H1 (cell line): ENCODE data around the gene WASHC4. TPM values are rescaled to one million over a fixed set of nuclear protein-coding genes. Genes with fewer than 3 reads are reported as not detected.

Experiments used
- CTCF ChIA-PET: fragments of 300-600 bp; sonication (Branson Sonifier 250); formaldehyde crosslinking; loops from one replicate; lab custom pipeline; 2021; ENCODE audit not compliant: partially characterized antibody; lab: Charles Lee
- POLR2A ChIA-PET: fragments of 300-600 bp; sonication (Branson Sonifier 250); formaldehyde crosslinking; loops from one replicate; lab custom pipeline; 2021; ENCODE audit warnings: inconsistent platforms; ENCODE audit not compliant: partially characterized antibody; lab: Charles Lee
- DNase-seq, 2 experiments: peaks; one replicate each; pipeline versions ENCODE4 v3.0.0 to v3.0.0-alpha.2; 2010 to 2022; ENCODE audit warnings: low spot score in 2 of 2, low read depth in 1 of 2, mixed read lengths in 1 of 2
- FAIRE-seq: peaks from 2 replicates; lab custom pipeline; 2011; peaks lifted over from hg19 to GRCh38; lab: Jason Lieb, UNC
- H2AFZ ChIP-seq: 2 replicates; pipeline ENCODE4 v1.8.1; 2012; ENCODE audit warnings: low read length, inconsistent platforms
- H2AK5ac ChIP-seq: 2 replicates; pipeline ENCODE4 v1.6.1; 2013; ENCODE audit warnings: low read depth, low read length
- H2BK120ac ChIP-seq: replicated peaks from 2 replicates; pipeline ENCODE3; 2013; ENCODE audit warnings: low read depth, low read length, inconsistent platforms
- H2BK12ac ChIP-seq: 2 replicates; pipeline ENCODE4 v1.6.1; 2013; ENCODE audit warnings: low read depth, low read length
- H2BK15ac ChIP-seq: 2 replicates; pipeline ENCODE4 v1.6.1; 2013; ENCODE audit warnings: low read length
- H2BK20ac ChIP-seq: 2 replicates; pipeline ENCODE4 v1.6.1; 2013; ENCODE audit warnings: low read length
- H2BK5ac ChIP-seq: 2 replicates; pipeline ENCODE4 v1.6.1; 2013; ENCODE audit warnings: low read depth, low read length
- H3K14ac ChIP-seq: 2 replicates; pipeline ENCODE4 v1.6.1; 2013; ENCODE audit warnings: inconsistent platforms; ENCODE audit not compliant: insufficient read length
- H3K18ac ChIP-seq: 2 replicates; pipeline ENCODE4 v1.6.1; 2013; ENCODE audit warnings: low read length; ENCODE audit errors: extremely low read depth
- H3K23ac ChIP-seq: 2 replicates; pipeline ENCODE4 v1.6.1; 2013; ENCODE audit warnings: inconsistent platforms; ENCODE audit not compliant: insufficient read length
- H3K23me2 ChIP-seq: 2 replicates; pipeline ENCODE4 v1.6.1; 2013; ENCODE audit warnings: low read depth, low read length
- H3K27ac ChIP-seq: 2 replicates; pipeline ENCODE4 v1.6.1; 2011; ENCODE audit warnings: low read depth, low read length, inconsistent platforms
- H3K27me3 ChIP-seq, 4 experiments: replicated peaks in 1 of 4; 1 replicate in 1 of 4; 2 replicates in 3 of 4; pipeline versions ENCODE4 v1.6.1 to v1.8.1; 2011 to 2013; ENCODE audit warnings: low read length in 3 of 4, mild to moderate bottlenecking in 3 of 4, inconsistent platforms in 2 of 4, mixed read lengths in 2 of 4, moderate library complexity in 1 of 4; ENCODE audit not compliant: control insufficient read depth in 3 of 4, insufficient read depth in 3 of 4; ENCODE audit errors: extremely low read depth in 1 of 4
- H3K36me3 ChIP-seq, 4 experiments: 2 replicates each; pipeline versions ENCODE4 v1.6.1 to v1.8.1; 2011 to 2013; ENCODE audit warnings: mild to moderate bottlenecking in 4 of 4, low read length in 3 of 4, moderate library complexity in 2 of 4, control low read depth in 1 of 4, inconsistent platforms in 1 of 4; ENCODE audit not compliant: insufficient read depth in 4 of 4, control insufficient read depth in 2 of 4
- H3K4ac ChIP-seq: replicated peaks from 2 replicates; pipeline ENCODE3; 2013; ENCODE audit warnings: low read length, low read depth, mixed read lengths, inconsistent platforms; ENCODE audit not compliant: insufficient read length
- H3K4me1 ChIP-seq, 4 experiments: replicated peaks in 1 of 4; 1 replicate in 1 of 4; 2 replicates in 3 of 4; pipeline versions ENCODE4 v1.6.1 to v1.8.1; 2011 to 2013; ENCODE audit warnings: low read length in 3 of 4, inconsistent platforms in 2 of 4, mixed read lengths in 1 of 4; ENCODE audit not compliant: insufficient read depth in 4 of 4, control insufficient read depth in 3 of 4
- H3K4me2 ChIP-seq, 2 experiments: 2 replicates each; pipeline versions ENCODE4 v1.6.1 to v1.8.1; 2011 to 2013; ENCODE audit warnings: low read depth in 2 of 2, low read length in 2 of 2, control low read depth in 1 of 2, inconsistent platforms in 1 of 2, mild to moderate bottlenecking in 1 of 2; ENCODE audit not compliant: insufficient read depth in 1 of 2
- H3K4me3 ChIP-seq, 4 experiments: fragments of 200-600, 300-600 bp in 1 of 4; sonication (generic), shearing (Covaris generic), sonication (Bioruptor Twin) in 1 of 4; 2 replicates each; pipeline versions ENCODE4 v1.5.1 to v1.8.1; 2011 to 2016; ENCODE audit warnings: low read length in 4 of 4, low read depth in 3 of 4, control low read depth in 2 of 4, inconsistent platforms in 2 of 4, mild to moderate bottlenecking in 2 of 4, mixed read lengths in 1 of 4, moderate library complexity in 1 of 4; ENCODE audit not compliant: insufficient read depth in 2 of 4; ENCODE audit errors: extremely low read depth in 1 of 4
- H3K56ac ChIP-seq: replicated peaks from 2 replicates; pipeline ENCODE3; 2013; ENCODE audit warnings: low read depth, mild to moderate bottlenecking, mixed read lengths, low read length, inconsistent platforms; ENCODE audit not compliant: insufficient read length
- H3K79me1 ChIP-seq: 2 replicates; pipeline ENCODE4 v1.6.1; 2013; ENCODE audit warnings: low read depth, low read length, control low read depth
- H3K79me2 ChIP-seq, 2 experiments: 2 replicates each; pipeline versions ENCODE4 v1.6.1 to v1.8.1; 2012 to 2013; ENCODE audit warnings: low read length in 2 of 2, mild to moderate bottlenecking in 2 of 2, inconsistent platforms in 1 of 2; ENCODE audit not compliant: insufficient read depth in 2 of 2, control insufficient read depth in 1 of 2
- H3K9ac ChIP-seq, 4 experiments: replicated peaks in 1 of 4; 1 replicate in 1 of 4; 2 replicates in 3 of 4; pipeline versions ENCODE4 v1.6.1 to v1.8.1; 2011 to 2013; ENCODE audit warnings: low read depth in 3 of 4, low read length in 3 of 4, control low read depth in 2 of 4, mild to moderate bottlenecking in 2 of 4, moderate library complexity in 2 of 4, inconsistent platforms in 1 of 4; ENCODE audit errors: extremely low read depth in 1 of 4
- H3K9me3 ChIP-seq, 2 experiments: 2 replicates each; pipeline versions ENCODE4 v1.6.1 to v1.8.1; 2012 to 2013; ENCODE audit warnings: mild to moderate bottlenecking in 2 of 2, moderate library complexity in 2 of 2, control low read depth in 1 of 2, inconsistent platforms in 1 of 2, low read depth in 1 of 2, low read length in 1 of 2, mixed read lengths in 1 of 2; ENCODE audit not compliant: insufficient read depth in 2 of 2
- H4K20me1 ChIP-seq, 2 experiments: replicated peaks in 1 of 2; 2 replicates each; pipeline versions ENCODE3 to v1.8.1; 2011 to 2013; ENCODE audit warnings: inconsistent platforms in 2 of 2, low read length in 2 of 2, mild to moderate bottlenecking in 1 of 2; ENCODE audit not compliant: insufficient read depth in 2 of 2, control insufficient read depth in 1 of 2
- H4K5ac ChIP-seq: 2 replicates; pipeline ENCODE4 v1.6.1; 2013; ENCODE audit warnings: low read length, low read depth, mixed read lengths, inconsistent platforms; ENCODE audit not compliant: insufficient read length
- H4K8ac ChIP-seq: 2 replicates; pipeline ENCODE4 v1.8.0; 2013; ENCODE audit warnings: mild to moderate bottlenecking, moderate library complexity, low read length, inconsistent platforms; ENCODE audit not compliant: insufficient read depth; ENCODE audit errors: extremely low read depth
- H4K91ac ChIP-seq: replicated peaks from 2 replicates; pipeline ENCODE3; 2013; ENCODE audit warnings: low read length, mixed read lengths, inconsistent platforms; ENCODE audit not compliant: insufficient read length
- JUND ChIP-seq: IDR thresholded peaks from 2 replicates; pipeline ENCODE4 v1.6.1; 2011; ENCODE audit warnings: mild to moderate bottlenecking, improper control_type of control experiment, low read length
- SIRT6 ChIP-seq: IDR thresholded peaks from one replicate; pipeline ENCODE4 v1.7.1; 2012; ENCODE audit warnings: low read length, inconsistent platforms
- WGBS, 2 experiments: shearing (Covaris generic) in 1 of 2; methylation state at CpG; one replicate each; pipeline versions ENCODE4 v1.1.6 to v1.1.7; 2013 to 2015; ENCODE audit warnings: low lambda C conversion rate in 2 of 2, mixed read lengths in 2 of 2, inconsistent platforms in 1 of 2, low coverage in 1 of 2, missing lambda C conversion rate in 1 of 2; ENCODE audit not compliant: insufficient replicate concordance in 2 of 2, insufficient coverage in 1 of 2, insufficient read length in 1 of 2; ENCODE audit errors: extremely low coverage in 1 of 2, missing lambda C conversion rate in 1 of 2; 5-methylcytosine and 5-hydroxymethylcytosine counted together
- polyA plus RNA-seq, 7 experiments: library from polyadenylated mRNA; depleted of rRNA in 3 of 7; stranded (reverse) in 5 of 7; unstranded in 2 of 7; fragments of >200 nt in 5 of 7; fragments of 200-250 nt in 2 of 7; gene quantifications; 1 replicate in 5 of 7; 2 replicates in 1 of 7; 4 replicates in 1 of 7; pipeline versions ENCODE4 v1.2.1 to v1.2.3, GENCODE V29; 2011 to 2013; ENCODE audit warnings: missing spikeins in 2 of 7, mixed read lengths in 2 of 7
- total RNA-seq: library from RNA; stranded (reverse); fragmentation: NEBNext Ultra II Directional; extraction: Animal tissue kit (Norgen Biotek cat#: 25700); gene quantifications from 2 replicates; pipeline ENCODE4 v1.2.1, GENCODE V29; 2021

Gene WASHC4
- total and polyA plus RNA-seq, 2 of the 8 experiments (the other 6 are each of a cell fraction or from before 2014, with no cell fraction given) = 13.0 to 38.5 TPM

- CTCF ChIA-PET = no interaction called here
- Histone ChIP-seq H3K4me1 (no peaks in the 10 kb centered on the region), H4K8ac (no peak overlapping the region), H3K79me2 (peaks cover 0 to 23% of the 10 kb centered on the region in 2 experiments; a peak in 2 of 4 replicates), H3K9ac (no peak overlapping the region), H3K27me3 (no peaks in the 10 kb centered on the region), H3K18ac (no peak overlapping the region), H3K56ac (no peak overlapping the region), H3K36me3 (peaks cover 5 to 90% (median 39%) of the 10 kb centered on the region in 4 experiments; a peak in 6 of 8 replicates), H3K14ac (no peak overlapping the region), H3K23me2 (no peaks in the 10 kb centered on the region), H2BK5ac (no peak overlapping the region), H4K91ac (no peak overlapping the region), H3K79me1 (no peaks in the 10 kb centered on the region), H3K27ac (no peak overlapping the region), H3K23ac (no peak overlapping the region), H2BK15ac (no peak overlapping the region), H3K4me3 (no peak overlapping the region), H3K4ac (no peak overlapping the region), H2AK5ac (no peak overlapping the region), H3K9me3 (no peaks in the 10 kb centered on the region), H2BK12ac (no peak overlapping the region), H2AFZ (no peak overlapping the region), H2BK120ac (no peak overlapping the region), H2BK20ac (no peak overlapping the region), H3K4me2 (no peak overlapping the region), H4K20me1 (peaks cover 0 to 2% of the 10 kb centered on the region in 2 experiments), H4K5ac (no peak overlapping the region)
- 88% methylated on average over 1 of the region's 1 CpG; no CpG with 5 or more reads in 1 of the 2 experiments for whole genome bisulfite sequencing, 2 experiments
- no peak for FAIRE-seq
- POLR2A ChIA-PET = no interaction called here
- DNase-seq = no peak
- TF ChIP-seq SIRT6 (no peak), JUND (no peak)
Measured at GRCh38 chr12:105116969-105117368, 9.4 kb downstream of the WASHC4 start.
